Measurements from ENCODE around the gene PROKR1.

Gene PROKR1

GRCh38 chr2:68689553-68690537 is 46.5 kb downstream of the PROKR1 start:
- ChIA-PET CTCF (interaction anchor here (1.1 kb wide), 1 partner anchor 19 kb away, joined by 3 read pairs; no protein-coding TSS in a partner anchor), POLR2A (no interaction called here)
- DNase-seq (ENCODE audit: extremely low spot score) = no peak
- TF ChIP-seq, protein P1, sequence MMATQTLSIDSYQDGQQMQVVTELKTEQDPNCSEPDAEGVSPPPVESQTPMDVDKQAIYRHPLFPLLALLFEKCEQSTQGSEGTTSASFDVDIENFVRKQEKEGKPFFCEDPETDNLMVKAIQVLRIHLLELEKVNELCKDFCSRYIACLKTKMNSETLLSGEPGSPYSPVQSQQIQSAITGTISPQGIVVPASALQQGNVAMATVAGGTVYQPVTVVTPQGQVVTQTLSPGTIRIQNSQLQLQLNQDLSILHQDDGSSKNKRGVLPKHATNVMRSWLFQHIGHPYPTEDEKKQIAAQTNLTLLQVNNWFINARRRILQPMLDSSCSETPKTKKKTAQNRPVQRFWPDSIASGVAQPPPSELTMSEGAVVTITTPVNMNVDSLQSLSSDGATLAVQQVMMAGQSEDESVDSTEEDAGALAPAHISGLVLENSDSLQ (IDR thresholded peaks at IDR 0.05) = no peak
- no peak for TF ChIP-seq BHLHE40 (IDR thresholded peaks at IDR 0.05; ENCODE audit: borderline replicate concordance)

GRCh38 chr2:68690851-68691250 is 47.5 kb downstream of the PROKR1 start:
- DNase-seq (ENCODE audit: extremely low spot score) = no peak
- POLR2A ChIA-PET = no interaction called here
- CTCF ChIA-PET = no interaction called here
- TF ChIP-seq CTBP1 (IDR thresholded peaks at IDR 0.05; ENCODE audit: borderline replicate concordance) = no peak
- TF ChIP-seq ELF4 (IDR thresholded peaks at IDR 0.05) = no peak
- TF ChIP-seq SUZ12 (IDR thresholded peaks at IDR 0.05) = no peak

GRCh38 chr2:68692511-68692910 is 49.1 kb downstream of the PROKR1 start:
- POLR2A ChIA-PET = no interaction called here
- DNase-seq (ENCODE audit: extremely low spot score) = no peak
- TF ChIP-seq CTBP1 (IDR thresholded peaks at IDR 0.05; ENCODE audit: borderline replicate concordance) (no peak), FOXM1 (IDR thresholded peaks at IDR 0.05; ENCODE audit: borderline replicate concordance) (no peak), L3MBTL2 (conservative IDR thresholded peaks at IDR 0.05) (no peak), ARNT (IDR thresholded peaks at IDR 0.05) (no peak), SUZ12 (IDR thresholded peaks at IDR 0.05) (no peak), SP1 (IDR thresholded peaks at IDR 0.05) (no peak), FOXA1 (IDR thresholded peaks at IDR 0.05) (no peak), TARDBP (IDR thresholded peaks at IDR 0.05) (no peak), NFRKB (IDR thresholded peaks at IDR 0.05) (no peak), ELF4 (IDR thresholded peaks at IDR 0.05) (no peak), FOXK2 (IDR thresholded peaks at IDR 0.05) (no peak), BHLHE40 (IDR thresholded peaks at IDR 0.05; ENCODE audit: borderline replicate concordance) (no peak), HDGF (IDR thresholded peaks at IDR 0.05; ENCODE audit: borderline replicate concordance) (no peak), LEF1 (IDR thresholded peaks at IDR 0.05; ENCODE audit: borderline replicate concordance) (no peak), ZNF384 (IDR thresholded peaks at IDR 0.05) (no peak)
- TF ChIP-seq, protein P1 (IDR thresholded peaks at IDR 0.05) = no peak
- CTCF ChIA-PET = no interaction called here

DNA sequence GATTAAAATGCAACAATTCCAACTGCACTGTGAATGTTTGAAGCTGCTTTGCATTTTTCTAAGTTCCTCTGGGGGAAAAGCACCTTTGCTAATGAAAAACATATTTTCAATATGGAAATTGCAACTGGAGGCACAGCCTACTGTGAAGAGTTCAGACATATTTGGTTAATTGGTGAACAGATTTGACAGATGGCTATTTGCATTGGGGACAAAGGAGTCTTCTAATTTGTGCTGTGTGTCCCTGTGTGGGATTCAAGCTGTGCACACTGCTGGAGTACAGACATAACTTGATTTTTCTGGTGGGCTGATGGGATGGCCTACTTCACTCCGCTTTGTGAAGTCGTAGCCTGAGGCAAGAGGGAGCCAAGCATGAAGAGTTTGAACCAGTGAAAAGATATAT is 50.6 kb downstream of the PROKR1 start:
- POLR2A ChIA-PET = no interaction called here
- DNase-seq (ENCODE audit: extremely low spot score) = no peak
- CTCF ChIA-PET = interaction anchor here (1.7 kb wide), 1 partner anchor 15 kb away, joined by 6 read pairs; no protein-coding TSS in a partner anchor
- TF ChIP-seq SUZ12 (IDR thresholded peaks at IDR 0.05) (no peak), ARNT (IDR thresholded peaks at IDR 0.05) (no peak), ZNF384 (IDR thresholded peaks at IDR 0.05) (no peak), SP1 (IDR thresholded peaks at IDR 0.05) (no peak), BHLHE40 (IDR thresholded peaks at IDR 0.05; ENCODE audit: borderline replicate concordance) (no peak), L3MBTL2 (conservative IDR thresholded peaks at IDR 0.05) (no peak), TARDBP (IDR thresholded peaks at IDR 0.05) (no peak), ELF4 (IDR thresholded peaks at IDR 0.05) (no peak), FOXK2 (IDR thresholded peaks at IDR 0.05) (no peak), NFRKB (IDR thresholded peaks at IDR 0.05) (no peak), LEF1 (IDR thresholded peaks at IDR 0.05; ENCODE audit: borderline replicate concordance) (no peak), CTBP1 (IDR thresholded peaks at IDR 0.05; ENCODE audit: borderline replicate concordance) (no peak), FOXA1 (IDR thresholded peaks at IDR 0.05) (no peak), HDGF (IDR thresholded peaks at IDR 0.05; ENCODE audit: borderline replicate concordance) (no peak), FOXM1 (IDR thresholded peaks at IDR 0.05; ENCODE audit: borderline replicate concordance) (no peak)
- TF ChIP-seq, protein P1 (IDR thresholded peaks at IDR 0.05) = no peak

- CTCF ChIA-PET = no interaction called here
- no peak for TF ChIP-seq BHLHE40 (IDR thresholded peaks at IDR 0.05; ENCODE audit: borderline replicate concordance)
- TF ChIP-seq LEF1 (IDR thresholded peaks at IDR 0.05; ENCODE audit: borderline replicate concordance) = no peak
- no peak for TF ChIP-seq SUZ12 (IDR thresholded peaks at IDR 0.05)
- no peak for TF ChIP-seq ARNT (IDR thresholded peaks at IDR 0.05)
- no peak for DNase-seq (ENCODE audit: extremely low spot score)
- POLR2A ChIA-PET = no interaction called here
Measured at GRCh38 chr2:68695971-68696370, 52.6 kb downstream of the PROKR1 start.

DNA sequence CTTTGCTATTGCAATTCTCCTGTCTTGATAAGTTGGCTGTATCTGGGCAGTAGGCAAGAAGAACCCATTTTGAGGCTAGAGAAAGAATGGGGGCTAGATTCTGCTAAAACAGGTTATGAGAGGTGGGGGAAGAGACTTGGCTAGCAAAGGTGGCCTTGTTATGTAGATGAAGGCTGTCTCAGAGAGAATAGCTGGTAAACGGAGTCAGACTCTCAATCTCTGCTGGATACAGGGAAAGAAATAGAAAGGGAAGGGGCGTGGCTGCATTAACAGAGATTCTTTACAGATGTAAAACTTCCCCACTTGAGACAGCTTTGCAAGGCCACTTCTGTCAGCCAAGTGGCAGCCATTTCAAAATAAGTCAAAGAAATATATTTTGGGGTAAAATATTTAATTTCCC is 53.2 kb downstream of the PROKR1 start:
- ChIA-PET CTCF (interaction anchor here (0.7 kb wide), 1 partner anchor 13 kb away, joined by 4 read pairs; no protein-coding TSS in a partner anchor), POLR2A (no interaction called here)
- no peak for TF ChIP-seq FOXK2 (IDR thresholded peaks at IDR 0.05)
- no peak for TF ChIP-seq ZNF384 (IDR thresholded peaks at IDR 0.05)
- no peak for DNase-seq (ENCODE audit: extremely low spot score)

Data from HEK293T (cell line).